NCI-H748 (cell line): ENCODE results near the gene PLEKHA7.

Experiments used
- DNase-seq: peaks from one replicate; lab custom pipeline; 2025; ENCODE audit not compliant: unreplicated experiment; lab: John Stamatoyannopoulos, UW

PLEKHA7 gene

DNA sequence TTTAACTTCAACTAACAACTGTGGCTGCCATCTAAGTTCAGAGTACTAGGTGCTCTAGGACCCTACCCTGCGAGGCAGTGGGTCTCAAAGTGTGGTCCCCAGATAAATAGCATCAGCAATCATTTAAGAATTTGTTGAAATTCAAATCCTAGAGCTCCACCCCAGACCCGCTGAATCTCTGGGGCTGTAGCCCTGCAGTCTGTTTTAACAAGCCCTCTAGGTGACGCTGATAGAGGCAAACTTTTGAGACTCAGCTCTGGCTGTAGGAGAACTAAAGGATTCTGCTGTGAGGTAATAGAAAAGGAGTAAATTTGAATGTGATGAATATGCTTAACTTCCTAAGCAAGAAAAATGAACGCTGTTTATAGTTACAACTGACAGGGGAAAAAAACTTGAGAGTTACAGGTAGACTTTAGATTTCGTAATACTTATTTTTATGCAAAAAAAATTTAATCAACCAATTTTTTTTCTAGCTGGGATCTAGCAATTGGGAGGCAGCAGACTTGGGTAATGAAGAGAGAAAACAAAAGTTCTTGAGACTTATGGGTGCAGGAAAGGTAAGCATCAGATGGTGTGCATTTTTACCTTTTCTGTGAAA, 270.0 kb downstream of the PLEKHA7 start:
- DNase-seq, result no peak

DNA sequence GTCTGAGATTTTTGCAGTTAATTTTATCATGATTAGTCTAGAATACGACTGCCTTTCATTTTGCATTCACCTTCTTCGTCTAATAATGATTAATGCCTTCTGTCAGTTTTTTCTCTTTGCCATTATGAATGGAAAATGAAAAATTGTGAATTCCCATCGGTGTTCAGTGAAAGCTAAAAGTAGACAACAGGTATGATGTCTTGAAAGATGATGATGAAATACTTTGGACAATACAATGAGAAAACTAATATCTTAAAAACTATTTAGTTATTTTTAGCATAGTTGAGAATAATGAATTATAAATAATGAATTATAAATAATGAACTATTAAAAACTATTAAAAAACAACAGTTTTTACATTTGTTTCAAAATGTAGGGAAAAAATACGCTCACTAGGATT, 270.7 kb downstream of the PLEKHA7 start:
- no peak for DNase-seq

DNA sequence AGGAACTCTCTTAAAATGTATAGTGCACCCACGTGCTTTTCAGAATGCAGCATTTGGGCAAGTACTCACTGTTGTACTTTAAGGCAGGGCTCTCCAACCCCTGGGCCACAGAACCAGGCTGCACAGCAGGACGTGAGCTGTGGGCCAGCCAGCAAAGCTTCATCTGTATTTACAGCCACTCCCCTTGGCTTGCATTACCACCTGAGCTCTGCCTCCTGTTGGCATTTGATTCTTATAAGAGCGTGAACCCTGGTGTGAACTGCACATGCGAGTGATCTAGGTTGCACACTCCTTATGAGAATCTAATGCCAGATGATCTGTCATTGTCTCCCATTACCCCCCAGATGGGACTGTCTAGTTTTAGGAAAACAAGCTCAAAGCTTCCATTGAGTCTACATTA, 272.7 kb downstream of the PLEKHA7 start:
- DNase-seq, result peak; percentile 13

DNA sequence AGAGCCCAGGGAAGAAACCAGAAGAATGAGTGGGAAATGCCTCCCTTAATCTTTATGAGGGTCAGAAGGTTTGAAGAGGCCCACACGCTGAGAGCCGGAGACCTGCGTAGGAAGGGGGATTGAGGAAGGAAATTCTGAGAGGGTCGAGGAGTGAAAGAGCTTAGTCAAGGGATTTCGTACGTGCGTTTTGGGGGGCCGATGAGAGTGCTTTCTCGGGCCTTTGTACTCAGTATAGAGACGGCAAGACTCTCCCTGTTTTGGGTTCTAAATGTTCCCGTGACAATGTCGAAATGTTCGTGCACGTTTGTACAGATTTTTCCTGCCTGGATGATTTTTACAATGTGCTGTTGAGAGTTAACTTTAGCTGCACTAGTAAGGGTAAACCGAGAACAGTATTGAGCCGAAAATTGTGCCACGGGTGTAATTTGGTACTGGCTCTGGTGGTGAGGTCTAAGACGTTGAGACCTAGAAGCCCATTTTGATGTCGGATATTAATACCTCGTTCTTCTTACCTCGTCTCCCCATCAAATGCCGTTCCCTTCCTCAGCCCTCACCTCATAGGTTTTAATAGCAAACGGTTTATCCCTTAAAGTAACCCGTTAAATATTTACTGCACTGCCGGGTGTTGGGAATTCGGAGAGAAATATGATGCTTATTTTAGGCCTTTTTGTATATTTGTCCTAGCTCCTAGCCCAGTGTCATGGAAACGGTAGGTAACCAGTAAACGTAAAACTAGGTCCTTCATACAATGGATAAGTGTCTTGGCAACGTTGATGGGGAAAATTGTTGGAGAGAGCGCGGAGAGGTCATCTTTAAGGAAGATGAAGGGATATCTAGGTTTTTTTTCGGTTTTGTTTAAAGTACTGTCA, 275.0 kb downstream of the PLEKHA7 start:
- peak; percentile 65 for DNase-seq

DNA sequence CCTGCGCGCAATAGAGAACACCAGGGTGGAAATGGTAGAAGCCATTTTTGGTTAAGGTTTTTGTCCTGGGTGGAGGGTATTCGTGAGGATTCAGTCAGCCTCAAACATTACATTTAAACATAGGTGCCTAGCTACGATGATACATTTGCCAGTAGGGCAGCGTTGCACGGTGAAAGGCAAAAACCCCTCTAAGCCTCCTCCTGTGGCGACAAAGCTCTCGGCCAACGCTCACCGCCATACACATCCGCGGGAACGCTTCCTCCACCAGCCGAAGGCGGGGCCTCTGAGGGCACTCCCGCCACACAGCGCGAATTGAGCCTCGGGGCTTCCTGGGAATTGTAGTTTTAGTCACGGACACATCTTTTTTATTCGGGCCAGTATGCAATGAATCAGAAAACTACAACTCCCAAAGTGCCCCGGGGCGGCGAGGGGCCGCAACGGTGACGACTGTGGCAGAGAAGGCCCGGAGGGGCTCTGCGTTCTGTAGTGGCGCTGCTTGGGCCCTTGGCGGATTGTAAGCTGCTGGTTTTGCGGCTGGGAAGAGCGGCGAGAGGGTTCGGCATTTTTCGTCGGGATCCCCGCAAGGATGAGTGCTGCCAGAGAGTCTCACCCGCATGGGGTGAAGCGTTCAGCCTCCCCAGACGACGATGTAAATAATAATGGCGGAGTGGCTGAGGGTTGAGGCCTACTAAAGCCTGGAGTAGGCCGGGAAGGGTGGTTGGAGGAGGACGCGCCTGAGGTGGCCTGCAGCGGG, 275.8 kb downstream of the PLEKHA7 start, which contains the start of gene C11orf58:
Gene C11orf58, plus strand, starts transcription at position 455 of the 754 bp plus-strand sequence. Its CDS starts 132 bp downstream, at position 587.
- peak; percentile 98 for DNase-seq

- DNase-seq, result peak; percentile 55
Measured at GRCh38 chr11:16737818-16738192, 276.4 kb downstream of the PLEKHA7 start.
